Heart left ventricle (tissue), 16 donors: ENCODE results near the gene NEUROD2. TPM values are rescaled to one million over a fixed set of nuclear protein-coding genes. Genes with fewer than 3 reads are reported as not detected.

Experiments
- ATAC-seq, 4 donors: fragments of 200-7000 bp; cut with Tn5 transposase; one replicate each; pipeline ENCODE4 v1.9.1; 2020 to 2022; ENCODE audit warnings: moderate library complexity in 4 of 4, mild to moderate bottlenecking in 3 of 4, moderate number of reproducible peaks in 1 of 4
- DNase-seq, 5 donors: peaks; one replicate each; pipeline ENCODE4 v3.0.0-alpha.2; 2020
- H3K27ac ChIP-seq, 12 donors: fragments of 200-600 bp; sonication (generic) in 4 of 12; one replicate each; pipeline versions ENCODE4 v1.5.0 to v1.8.0; 2016 to 2022; ENCODE audit warnings: mild to moderate bottlenecking in 2 of 12
- H3K27me3 ChIP-seq, 9 donors: fragments of 200-600 bp; sonication (generic) in 2 of 9; one replicate each; pipeline versions ENCODE4 v1.5.1 to v1.8.0; 2016 to 2022; ENCODE audit warnings: mild to moderate bottlenecking in 3 of 9
- H3K36me3 ChIP-seq, 9 donors: fragments of 200-600 bp; sonication (generic) in 2 of 9; one replicate each; pipeline versions ENCODE4 v1.5.0 to v1.8.0; 2018 to 2022; ENCODE audit warnings: mild to moderate bottlenecking in 2 of 9
- H3K4me1 ChIP-seq, 12 donors: fragments of 200-600 bp; sonication (generic) in 4 of 12; one replicate each; pipeline versions ENCODE4 v1.5.0 to v1.8.0; 2016 to 2022; ENCODE audit warnings: mild to moderate bottlenecking in 3 of 12
- H3K4me3 ChIP-seq, 12 donors: fragments of 200-600 bp; sonication (generic) in 4 of 12; one replicate each; pipeline versions ENCODE4 v1.5.0 to v1.8.0; 2017 to 2022; ENCODE audit warnings: mild to moderate bottlenecking in 9 of 12, moderate library complexity in 4 of 12
- H3K9me3 ChIP-seq, 12 donors: fragments of 200-600 bp; sonication (generic) in 4 of 12; one replicate each; pipeline versions ENCODE4 v1.5.0 to v1.8.0; 2016 to 2022; ENCODE audit warnings: mild to moderate bottlenecking in 1 of 12
- POLR2A ChIP-seq, 2 donors: fragments of 450-650 bp; IDR thresholded peaks; one replicate each; pipeline ENCODE4 v1.6.1; 2017; ENCODE audit warnings: antibody characterized with exemption in 2 of 2, mild to moderate bottlenecking in 2 of 2, moderate library complexity in 2 of 2
- WGBS, 4 donors: extraction: QIAGEN DNeasy Blood & Tissue Kit in 2 of 4; methylation state at CpG; one replicate each; pipeline versions ENCODE4 v1.1.5 to v1.1.7; 2013 to 2018; 5-methylcytosine and 5-hydroxymethylcytosine counted together
- intact Hi-C, 10 donors: fragments of 100-400 bp; cut with DNase I; formaldehyde crosslinking; loops; one replicate each; pipeline versions ENCODE4 v1.11.1 to v1.14.2; 2022
- polyA plus RNA-seq, 2 donors: library from polyadenylated mRNA; stranded (reverse); fragments of 200-250 nt; gene quantifications; one replicate each; pipeline ENCODE4 v1.2.3, GENCODE V29; 2013
- total RNA-seq, 9 donors: library from RNA; depleted of rRNA in 2 of 9; stranded (reverse); fragments of >200 nt in 2 of 9; fragmentation: NEBNext Ultra II Directional in 3 of 9; extraction: Animal tissue kit (Norgen Biotek cat#: 25700) in 3 of 9; gene quantifications; one replicate each; pipeline versions ENCODE4 v1.1.0 to v1.2.4, GENCODE V29; 2016 to 2023
- TF ChIP-seq, protein P1 (sequence below), 12 donors: fragments of 200-600 bp; sonication (generic) in 4 of 12; IDR thresholded peaks; one replicate each; pipeline versions ENCODE4 v1.5.0 to v1.8.0; 2018 to 2022; ENCODE audit warnings: antibody characterized with exemption in 12 of 12, mild to moderate bottlenecking in 5 of 12
- donor health status: ischemic (EF 13 %, LVEDD 7.1; RV severe dilation, severe dysfunction).
- donor health status: healthy with polysubstance abuse.
- donor health status: DM: no; HTN: yes; CAD: no.
- donor health status: DM: no; HTN: no; CAD: no.
- donor health status: ischemic (EF 25% LVEDD 6.9; RV normal size, moderate dysfunction).
- donor health status: ischemic (EF 25% LVEDD 5.7; RV mildly dilated, moderate dysfunction).
- donor health status: healthy.
- donor health status: DM: yes; HTN: yes; CAD: no.
- donor health status: ischemic (EF 35%, LVEDD 5.7; RV mildly dilated, moderate dysfunction).
- donor health status: nonischemic (EF 11% LVEDD 7.7; RV severe dilation, severe dysfunction).
- donor health status: DM: yes; HTN: yes; CAD: no.
- donor health status: PGD.
- donor health status: ischemic (EF 29% LVEDD 5.4; RV normal size, mild dysfunction).
- donor health status: nonischemic (EF 23%, LVEDD 6.1; RV moderate dilation, normal function).

NEUROD2 gene
- total and polyA plus RNA-seq, 11 donors, result not detected

DNA sequence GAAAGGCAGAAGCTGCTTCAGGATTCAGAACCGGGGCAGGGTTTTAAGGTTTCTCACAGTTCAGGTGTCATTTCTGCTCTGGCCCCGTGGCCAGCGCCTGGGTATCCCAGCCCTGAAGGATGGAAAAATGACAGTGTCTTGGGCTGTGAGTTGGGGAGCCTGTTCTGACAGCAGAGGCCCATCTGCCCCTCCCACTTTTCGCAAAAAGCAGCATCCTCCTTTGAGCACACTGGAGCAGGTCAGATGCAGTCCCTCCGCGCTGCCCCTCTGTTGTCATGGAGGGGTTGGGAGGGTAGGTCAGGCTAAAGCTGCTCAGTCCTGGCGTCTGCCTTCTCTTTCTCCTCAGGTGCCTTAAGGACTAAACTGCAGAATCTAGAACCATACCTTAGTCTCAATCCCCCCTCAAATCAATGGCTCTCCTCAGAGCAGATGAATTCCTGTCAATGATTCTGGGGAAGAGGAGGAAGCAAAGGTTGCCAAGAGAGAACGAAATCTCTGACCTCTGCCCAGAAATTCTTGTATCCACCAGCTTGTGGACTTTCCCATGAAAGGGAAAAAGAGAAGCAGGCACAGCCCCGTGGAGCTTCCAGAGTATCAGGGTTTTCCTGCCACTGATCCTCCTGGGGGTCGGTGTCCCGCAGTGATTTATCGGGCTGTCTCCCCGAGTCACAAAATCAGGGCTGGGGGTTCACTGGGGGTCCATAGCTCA, 7.3 kb downstream of the NEUROD2 start:
- TF ChIP-seq POLR2A (IDR thresholded peaks at IDR 0.05), result no peak
- TF ChIP-seq, protein P1, sequence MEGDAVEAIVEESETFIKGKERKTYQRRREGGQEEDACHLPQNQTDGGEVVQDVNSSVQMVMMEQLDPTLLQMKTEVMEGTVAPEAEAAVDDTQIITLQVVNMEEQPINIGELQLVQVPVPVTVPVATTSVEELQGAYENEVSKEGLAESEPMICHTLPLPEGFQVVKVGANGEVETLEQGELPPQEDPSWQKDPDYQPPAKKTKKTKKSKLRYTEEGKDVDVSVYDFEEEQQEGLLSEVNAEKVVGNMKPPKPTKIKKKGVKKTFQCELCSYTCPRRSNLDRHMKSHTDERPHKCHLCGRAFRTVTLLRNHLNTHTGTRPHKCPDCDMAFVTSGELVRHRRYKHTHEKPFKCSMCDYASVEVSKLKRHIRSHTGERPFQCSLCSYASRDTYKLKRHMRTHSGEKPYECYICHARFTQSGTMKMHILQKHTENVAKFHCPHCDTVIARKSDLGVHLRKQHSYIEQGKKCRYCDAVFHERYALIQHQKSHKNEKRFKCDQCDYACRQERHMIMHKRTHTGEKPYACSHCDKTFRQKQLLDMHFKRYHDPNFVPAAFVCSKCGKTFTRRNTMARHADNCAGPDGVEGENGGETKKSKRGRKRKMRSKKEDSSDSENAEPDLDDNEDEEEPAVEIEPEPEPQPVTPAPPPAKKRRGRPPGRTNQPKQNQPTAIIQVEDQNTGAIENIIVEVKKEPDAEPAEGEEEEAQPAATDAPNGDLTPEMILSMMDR (IDR thresholded peaks at IDR 0.05), result no peak
- Histone ChIP-seq H3K27me3 (peaks cover 81 to 100% (median 98%) of the 10 kb centered on the region in 9 donors), H3K27ac (no peak overlapping the region), H3K4me3 (no peak overlapping the region), H3K4me1 (peaks cover 0 to 48% (median 23%) of the 10 kb centered on the region in 12 donors), H3K36me3 (no peaks in the 10 kb centered on the region), H3K9me3 (no peaks in the 10 kb centered on the region)
- WGBS, 4 donors, result 2 to 6% (median 4%) methylated on average over 8 to 13 of the region's 13 CpGs
- ATAC-seq (no peak), DNase-seq (no peak)
- intact Hi-C loops, result no loop called here

DNA sequence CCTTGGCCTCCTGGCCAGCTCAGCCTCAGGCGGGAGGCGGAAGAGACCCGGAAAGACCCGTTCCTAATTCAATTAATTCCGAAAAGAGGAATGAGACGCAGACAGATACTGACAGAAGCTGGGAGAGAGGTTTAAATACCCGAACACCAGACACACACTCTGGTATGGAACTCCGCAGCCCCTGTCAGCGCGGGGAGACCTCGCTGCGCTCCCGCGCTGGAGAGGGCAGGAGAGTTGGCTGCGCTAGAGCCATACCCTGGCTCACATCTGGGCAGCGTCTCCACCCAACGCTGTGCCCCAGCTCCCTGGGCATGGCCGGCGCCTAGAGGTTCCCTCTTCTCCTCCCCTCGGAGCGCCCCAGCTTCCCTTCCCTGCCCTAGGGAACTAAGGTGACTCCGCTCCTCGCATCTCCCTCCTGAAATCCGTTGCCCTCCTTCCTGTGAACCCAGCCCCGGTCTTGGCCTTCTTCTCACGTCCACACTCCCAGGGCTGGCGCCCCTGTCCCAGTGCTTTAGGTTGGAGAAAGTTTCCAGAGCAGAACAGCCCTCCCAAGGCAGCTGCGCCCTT, 8.0 kb downstream of the NEUROD2 start:
- 4 to 6% (median 5%) methylated on average over 25 to 28 of the region's 28 CpGs for WGBS, 4 donors
- H3K27ac ChIP-seq, result no peak overlapping the region
- H3K4me1 ChIP-seq, result peaks cover 0 to 41% (median 18%) of the 10 kb centered on the region in 12 donors
- TF ChIP-seq, protein P1 (IDR thresholded peaks at IDR 0.05), result no peak
- no peak for TF ChIP-seq POLR2A (IDR thresholded peaks at IDR 0.05)
- no peaks in the 10 kb centered on the region for H3K9me3 ChIP-seq
- peaks cover 74 to 100% (median 98%) of the 10 kb centered on the region in 9 donors for H3K27me3 ChIP-seq
- intact Hi-C loops, result no loop called here
- peak overlapping the region in 1 of 12 donors; percentile 7 for H3K4me3 ChIP-seq
- no peak for DNase-seq
- H3K36me3 ChIP-seq, result no peaks in the 10 kb centered on the region
- no peak for ATAC-seq

DNA sequence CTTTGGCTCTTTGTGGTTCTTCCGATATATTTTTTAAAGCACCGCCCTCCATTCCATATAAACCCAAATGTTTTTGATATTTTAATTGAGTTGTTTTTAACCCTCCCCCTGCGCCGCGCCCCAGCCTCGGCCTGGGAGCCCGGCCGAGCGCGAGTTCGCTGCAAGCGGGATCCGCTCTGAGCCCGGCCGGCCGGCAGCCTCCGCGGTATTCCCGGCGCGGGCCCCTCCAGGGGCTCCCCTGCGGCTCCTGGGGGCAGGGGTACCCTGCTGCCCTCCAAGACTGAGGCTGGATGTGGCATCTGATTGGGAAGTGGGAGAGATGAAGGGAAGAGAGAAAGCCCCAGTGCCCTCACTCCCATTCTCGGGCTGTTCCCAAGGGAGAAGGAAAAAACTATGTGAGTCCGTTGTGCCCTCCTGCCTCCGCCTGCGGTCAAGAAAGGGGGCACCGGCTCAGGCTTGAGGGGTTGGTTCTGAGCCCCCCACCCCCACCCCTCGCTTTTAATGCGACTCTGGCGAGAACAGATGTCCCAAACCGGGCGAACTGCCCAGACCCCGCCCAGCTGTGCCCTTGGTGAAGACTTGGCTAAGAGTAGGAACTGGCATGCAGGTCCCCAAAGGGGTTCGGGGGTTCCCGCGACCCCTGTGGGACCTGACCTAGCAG, 8.6 kb downstream of the NEUROD2 start:
- Histone ChIP-seq H3K4me3 (peak overlapping the region in 3 of 12 donors; percentile 5 to 20 (median 7)), H3K36me3 (no peaks in the 10 kb centered on the region), H3K27ac (no peak overlapping the region), H3K4me1 (peaks cover 0 to 36% (median 17%) of the 10 kb centered on the region in 12 donors), H3K27me3 (peaks cover 68 to 100% (median 97%) of the 10 kb centered on the region in 9 donors), H3K9me3 (no peaks in the 10 kb centered on the region)
- no peak for TF ChIP-seq POLR2A (IDR thresholded peaks at IDR 0.05)
- TF ChIP-seq, protein P1 (IDR thresholded peaks at IDR 0.05), result no peak
- intact Hi-C loops, result no loop called here
- ATAC-seq (no peak), DNase-seq (no peak)
- 3 to 4% (median 3%) methylated on average over 35 to 36 of the region's 36 CpGs for WGBS, 4 donors

DNA sequence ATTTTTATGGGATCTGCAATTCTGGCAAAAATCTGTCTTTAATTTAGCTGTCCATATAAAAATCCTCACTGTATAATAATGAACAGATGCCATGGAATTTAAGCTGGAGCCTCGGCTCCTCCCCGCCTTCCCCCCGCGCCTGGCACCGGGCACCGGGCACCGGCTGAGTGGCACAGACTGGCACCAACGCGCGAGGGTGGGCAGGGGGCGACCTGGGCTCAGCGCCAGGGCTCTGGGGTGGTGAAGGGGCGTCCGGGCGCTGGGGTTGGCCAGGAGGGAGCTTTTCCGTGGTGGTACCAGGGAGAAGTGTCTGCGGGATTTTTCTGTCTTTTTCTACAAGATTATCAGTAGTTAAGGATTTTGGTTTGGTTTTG, 9.1 kb downstream of the NEUROD2 start:
- TF ChIP-seq, protein P1 (IDR thresholded peaks at IDR 0.05), result no peak
- no peak for TF ChIP-seq POLR2A (IDR thresholded peaks at IDR 0.05)
- H3K9me3 ChIP-seq, result no peaks in the 10 kb centered on the region
- H3K27me3 ChIP-seq, result peaks cover 63 to 100% (median 91%) of the 10 kb centered on the region in 9 donors
- H3K4me1 ChIP-seq, result peaks cover 0 to 34% (median 17%) of the 10 kb centered on the region in 12 donors
- DNase-seq (no peak), ATAC-seq (no peak)
- intact Hi-C loops, result no loop called here
- 3 to 5% (median 4%) methylated on average over 17 of the region's 17 CpGs for WGBS, 4 donors
- no peaks in the 10 kb centered on the region for H3K36me3 ChIP-seq
- no peak overlapping the region for H3K27ac ChIP-seq
- H3K4me3 ChIP-seq, result peak overlapping the region in 2 of 12 donors; percentile 5 to 20
